IPS-15b (cell line): ENCODE results near the gene MYO1D.
"Not testable (repeated sequence)": the region's sequence is repeated elsewhere in the genome, so short reads cannot be mapped to it uniquely, and the experiment has no call there.

Source experiments
- H3K27me3 ChIP-seq: one replicate; pipeline ENCODE4 v1.6.1; 2013; ENCODE audit warnings: low read length; ENCODE audit not compliant: control insufficient read depth, insufficient read depth
- H3K36me3 ChIP-seq: one replicate; pipeline ENCODE4 v1.6.1; 2013; ENCODE audit warnings: low read length; ENCODE audit not compliant: control insufficient read depth, insufficient read depth
- H3K4me1 ChIP-seq: one replicate; pipeline ENCODE4 v1.6.1; 2013; ENCODE audit warnings: mild to moderate bottlenecking, low read length; ENCODE audit not compliant: control insufficient read depth, insufficient read depth
- H3K4me3 ChIP-seq: one replicate; pipeline ENCODE4 v1.5.1; 2013; ENCODE audit warnings: low read depth, low read length
- H3K9ac ChIP-seq: one replicate; pipeline ENCODE4 v1.6.1; 2013; ENCODE audit warnings: low read depth, mild to moderate bottlenecking, low read length
- H3K9me3 ChIP-seq: one replicate; pipeline ENCODE4 v1.6.1; 2013; ENCODE audit warnings: mild to moderate bottlenecking, low read length; ENCODE audit not compliant: control insufficient read depth, insufficient read depth

Gene MYO1D

GRCh38 chr17:32912218-32912897 is 35.4 kb upstream of the MYO1D start:
- Histone ChIP-seq H3K27me3 (no peaks in the 10 kb centered on the region), H3K4me3 (no peak overlapping the region), H3K4me1 (peaks cover 6% of the 10 kb centered on the region), H3K9ac (peak overlapping the region; percentile 20), H3K36me3 (no peaks in the 10 kb centered on the region), H3K9me3 (no peaks in the 10 kb centered on the region)

GRCh38 chr17:32910769-32911168 is 33.8 kb upstream of the MYO1D start:
- peaks cover 6% of the 10 kb centered on the region for H3K4me1 ChIP-seq
- H3K9ac ChIP-seq = no peak overlapping the region
- H3K4me3 ChIP-seq = no peak overlapping the region
- H3K27me3 ChIP-seq = no peaks in the 10 kb centered on the region
- H3K36me3 ChIP-seq = no peaks in the 10 kb centered on the region
- no peaks in the 10 kb centered on the region for H3K9me3 ChIP-seq

GRCh38 chr17:32909787-32910369 is 33.0 kb upstream of the MYO1D start:
- no peaks in the 10 kb centered on the region for H3K36me3 ChIP-seq
- H3K9ac ChIP-seq = peak overlapping the region; percentile 19
- no peak overlapping the region for H3K4me3 ChIP-seq
- H3K4me1 ChIP-seq = peaks cover 6% of the 10 kb centered on the region
- no peaks in the 10 kb centered on the region for H3K9me3 ChIP-seq
- no peaks in the 10 kb centered on the region for H3K27me3 ChIP-seq

- H3K9ac ChIP-seq = no peak overlapping the region
- H3K4me1 ChIP-seq = peaks cover 6% of the 10 kb centered on the region
- no peaks in the 10 kb centered on the region for H3K9me3 ChIP-seq
- H3K36me3 ChIP-seq = no peaks in the 10 kb centered on the region
- H3K4me3 ChIP-seq = no peak overlapping the region
- no peaks in the 10 kb centered on the region for H3K27me3 ChIP-seq
These were observed 30.7 kb upstream of the MYO1D start for GRCh38 chr17:32907583-32907982.

- Histone ChIP-seq H3K4me3 (no peak overlapping the region), H3K4me1 (no peaks in the 10 kb centered on the region), H3K36me3 (no peaks in the 10 kb centered on the region), H3K27me3 (no peaks in the 10 kb centered on the region), H3K9ac (no peak overlapping the region), H3K9me3 (no peaks in the 10 kb centered on the region)
These were observed 28.0 kb upstream of the MYO1D start for GRCh38 chr17:32904891-32905290.

GRCh38 chr17:32903774-32904673 is 27.1 kb upstream of the MYO1D start:
- H3K27me3 ChIP-seq = no peaks in the 10 kb centered on the region
- no peaks in the 10 kb centered on the region for H3K9me3 ChIP-seq
- H3K36me3 ChIP-seq = no peaks in the 10 kb centered on the region
- H3K9ac ChIP-seq = no peak overlapping the region
- no peak overlapping the region for H3K4me3 ChIP-seq
- H3K4me1 ChIP-seq = no peaks in the 10 kb centered on the region

- H3K4me1 ChIP-seq = no peaks in the 10 kb centered on the region
- H3K4me3 ChIP-seq = no peak overlapping the region
- no peaks in the 10 kb centered on the region for H3K36me3 ChIP-seq
- no peaks in the 10 kb centered on the region for H3K9me3 ChIP-seq
- H3K9ac ChIP-seq = no peak overlapping the region
- H3K27me3 ChIP-seq = no peaks in the 10 kb centered on the region
These were observed 24.8 kb upstream of the MYO1D start for GRCh38 chr17:32901743-32902142.

GRCh38 chr17:32899236-32900013 is 22.5 kb upstream of the MYO1D start:
- Histone ChIP-seq H3K4me3 (no peak overlapping the region), H3K9me3 (no peaks in the 10 kb centered on the region), H3K9ac (no peak overlapping the region), H3K36me3 (no peaks in the 10 kb centered on the region), H3K4me1 (no peaks in the 10 kb centered on the region), H3K27me3 (no peaks in the 10 kb centered on the region)

- no peaks in the 10 kb centered on the region for H3K36me3 ChIP-seq
- H3K4me1 ChIP-seq = no peaks in the 10 kb centered on the region
- H3K27me3 ChIP-seq = no peaks in the 10 kb centered on the region
- H3K9ac ChIP-seq = no peak overlapping the region
- no peaks in the 10 kb centered on the region for H3K9me3 ChIP-seq
- H3K4me3 ChIP-seq = no peak overlapping the region
These were observed 19.8 kb upstream of the MYO1D start for GRCh38 chr17:32896647-32897258.

- no peaks in the 10 kb centered on the region for H3K27me3 ChIP-seq
- no peaks in the 10 kb centered on the region for H3K36me3 ChIP-seq
- H3K4me3 ChIP-seq = no peak overlapping the region
- H3K9ac ChIP-seq = no peak overlapping the region
- H3K4me1 ChIP-seq = no peaks in the 10 kb centered on the region
- H3K9me3 ChIP-seq = no peaks in the 10 kb centered on the region
These were observed 17.3 kb upstream of the MYO1D start for GRCh38 chr17:32894245-32894644.

GRCh38 chr17:32887410-32887809 is 10.5 kb upstream of the MYO1D start:
- H3K27me3 ChIP-seq, H3K9ac ChIP-seq, H3K4me3 ChIP-seq, H3K9me3 ChIP-seq, H3K4me1 ChIP-seq, H3K36me3 ChIP-seq: not testable (repeated sequence)
